ENCODE results near the gene SKOR1. TPM values are rescaled to one million over a fixed set of nuclear protein-coding genes. Genes with fewer than 3 reads are reported as not detected.

The SKOR1 gene
- total and polyA plus RNA-seq, 3 donors from 2014 or later: 1.1 to 2.2 (median 1.3) TPM

DNA sequence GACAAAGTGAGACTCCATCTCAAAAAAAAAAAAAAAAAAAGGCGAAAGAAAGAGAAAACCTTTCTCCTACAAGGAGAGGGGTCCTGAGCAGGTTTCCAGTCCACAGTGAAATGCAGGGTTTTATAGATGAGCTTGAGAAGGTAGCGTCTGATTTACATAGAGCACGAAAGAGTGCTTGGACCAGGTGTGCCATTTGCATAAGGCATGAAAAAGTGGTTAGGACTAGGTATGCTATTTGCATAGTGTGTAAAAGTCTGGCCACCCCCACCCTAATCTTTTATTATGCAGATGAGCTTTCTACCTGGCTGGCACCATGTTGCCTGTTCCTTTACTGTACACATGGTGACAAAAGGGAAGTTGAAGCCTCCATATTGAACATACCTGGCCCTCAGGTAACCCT, 28.1 kb downstream of the SKOR1 start:
- Histone ChIP-seq H3K36me3 (ENCODE audit: low read depth, missing control alignments) (no peaks in the 10 kb centered on the region), H3K4me1 (peaks cover 5% of the 10 kb centered on the region), H3K27ac (no peak overlapping the region), H3K27me3 (no peaks in the 10 kb centered on the region), H3K4me3 (no peak overlapping the region), H3K9me3 (no peaks in the 10 kb centered on the region)
- WGBS, 2 donors: 88 to 92% methylated on average over 3 of the region's 3 CpGs
- TF ChIP-seq POLR2A (IDR thresholded peaks at IDR 0.05): no peak
- TF ChIP-seq, protein P1, sequence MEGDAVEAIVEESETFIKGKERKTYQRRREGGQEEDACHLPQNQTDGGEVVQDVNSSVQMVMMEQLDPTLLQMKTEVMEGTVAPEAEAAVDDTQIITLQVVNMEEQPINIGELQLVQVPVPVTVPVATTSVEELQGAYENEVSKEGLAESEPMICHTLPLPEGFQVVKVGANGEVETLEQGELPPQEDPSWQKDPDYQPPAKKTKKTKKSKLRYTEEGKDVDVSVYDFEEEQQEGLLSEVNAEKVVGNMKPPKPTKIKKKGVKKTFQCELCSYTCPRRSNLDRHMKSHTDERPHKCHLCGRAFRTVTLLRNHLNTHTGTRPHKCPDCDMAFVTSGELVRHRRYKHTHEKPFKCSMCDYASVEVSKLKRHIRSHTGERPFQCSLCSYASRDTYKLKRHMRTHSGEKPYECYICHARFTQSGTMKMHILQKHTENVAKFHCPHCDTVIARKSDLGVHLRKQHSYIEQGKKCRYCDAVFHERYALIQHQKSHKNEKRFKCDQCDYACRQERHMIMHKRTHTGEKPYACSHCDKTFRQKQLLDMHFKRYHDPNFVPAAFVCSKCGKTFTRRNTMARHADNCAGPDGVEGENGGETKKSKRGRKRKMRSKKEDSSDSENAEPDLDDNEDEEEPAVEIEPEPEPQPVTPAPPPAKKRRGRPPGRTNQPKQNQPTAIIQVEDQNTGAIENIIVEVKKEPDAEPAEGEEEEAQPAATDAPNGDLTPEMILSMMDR (IDR thresholded peaks at IDR 0.05): no peak
- intact Hi-C loops (cut with DNase I; ENCODE audit: low total_unique reads): no loop called here
- DNase-seq: no peak

DNA sequence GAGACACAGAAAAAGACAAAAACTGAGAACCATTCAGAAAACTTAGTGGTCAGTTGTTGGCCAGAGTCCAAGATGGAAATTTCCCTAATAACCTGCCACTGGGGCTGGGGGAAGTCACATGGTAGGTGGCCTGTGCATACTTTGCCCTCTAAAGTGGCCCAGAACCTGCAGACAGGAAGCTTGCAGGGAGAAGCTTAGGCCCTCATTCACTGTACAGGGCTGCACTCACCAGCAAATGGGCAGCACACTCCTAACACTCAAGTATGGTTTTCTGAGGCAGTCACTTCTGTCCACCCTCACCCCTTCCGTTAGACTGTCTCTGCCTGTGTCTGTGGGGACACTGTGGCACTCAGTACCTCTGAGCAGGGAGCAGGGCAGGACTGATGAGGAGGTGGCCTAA, 29.0 kb downstream of the SKOR1 start:
- peaks cover 5% of the 10 kb centered on the region for H3K4me1 ChIP-seq
- H3K9me3 ChIP-seq: no peaks in the 10 kb centered on the region
- intact Hi-C loops (cut with DNase I; ENCODE audit: low total_unique reads): no loop called here
- H3K27me3 ChIP-seq: no peaks in the 10 kb centered on the region
- no peak for DNase-seq
- no peaks in the 10 kb centered on the region for H3K36me3 ChIP-seq (ENCODE audit: low read depth, missing control alignments)
- TF ChIP-seq, protein P1 (IDR thresholded peaks at IDR 0.05): no peak
- no peak for TF ChIP-seq POLR2A (IDR thresholded peaks at IDR 0.05)
- WGBS, 2 donors: 71 to 88% methylated on average over 1 of the region's 1 CpG
- H3K27ac ChIP-seq: no peak overlapping the region
- H3K4me3 ChIP-seq: no peak overlapping the region

DNA sequence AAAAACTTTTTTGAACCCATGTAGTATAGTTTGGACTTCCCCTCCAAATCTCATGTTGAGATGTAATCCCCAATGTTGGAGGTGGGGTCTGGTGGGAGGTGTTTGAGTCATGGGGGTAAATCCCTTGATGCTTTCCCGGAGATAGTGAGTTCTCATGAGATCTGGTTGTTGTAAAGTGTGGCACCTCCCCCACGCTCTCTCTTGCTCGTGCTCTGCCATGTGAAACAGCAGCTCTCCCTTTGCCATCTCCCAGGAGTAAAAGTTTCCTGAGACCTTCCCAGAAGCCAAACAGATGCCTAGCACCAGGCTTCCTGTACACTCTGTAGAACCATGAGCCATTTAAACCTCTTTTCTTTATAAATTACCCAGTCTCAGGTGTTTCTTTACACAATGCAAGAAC, 30.5 kb downstream of the SKOR1 start:
- no peak for DNase-seq
- H3K27ac ChIP-seq: no peak overlapping the region
- no peaks in the 10 kb centered on the region for H3K36me3 ChIP-seq (ENCODE audit: low read depth, missing control alignments)
- intact Hi-C loops (cut with DNase I; ENCODE audit: low total_unique reads): no loop called here
- no peaks in the 10 kb centered on the region for H3K27me3 ChIP-seq
- H3K4me3 ChIP-seq: no peak overlapping the region
- H3K9me3 ChIP-seq: no peaks in the 10 kb centered on the region
- 61 to 63% methylated on average over 3 of the region's 3 CpGs for WGBS, 2 donors
- peaks cover 5% of the 10 kb centered on the region for H3K4me1 ChIP-seq
- TF ChIP-seq, protein P1 (IDR thresholded peaks at IDR 0.05): no peak
- no peak for TF ChIP-seq POLR2A (IDR thresholded peaks at IDR 0.05)

DNA sequence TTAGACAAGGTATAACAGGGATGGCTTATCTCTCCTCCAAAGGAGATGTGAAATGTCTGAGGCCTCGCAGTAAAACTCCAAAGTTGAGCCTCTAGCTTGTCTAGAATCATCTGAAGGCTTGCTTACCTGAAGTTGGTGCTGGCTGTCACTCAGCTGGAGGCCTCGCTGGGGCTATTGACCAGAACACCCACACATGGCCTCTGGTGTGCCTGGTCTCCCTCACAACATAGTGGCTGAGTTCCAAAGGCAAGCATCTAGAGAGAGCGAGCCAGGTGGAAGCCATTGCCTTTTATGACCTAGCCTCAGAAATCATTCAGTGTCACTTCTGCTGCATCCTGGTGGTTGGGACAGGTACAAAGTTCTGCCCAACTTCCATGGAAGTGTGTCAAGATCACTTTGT, 31.9 kb downstream of the SKOR1 start:
- no peak overlapping the region for H3K4me3 ChIP-seq
- no peaks in the 10 kb centered on the region for H3K9me3 ChIP-seq
- TF ChIP-seq POLR2A (IDR thresholded peaks at IDR 0.05): no peak
- peaks cover 5% of the 10 kb centered on the region for H3K4me1 ChIP-seq
- H3K36me3 ChIP-seq (ENCODE audit: low read depth, missing control alignments): no peaks in the 10 kb centered on the region
- no peak for DNase-seq
- intact Hi-C loops (cut with DNase I; ENCODE audit: low total_unique reads): no loop called here
- WGBS, 2 donors: 91 to 94% methylated on average over 3 of the region's 3 CpGs
- H3K27ac ChIP-seq: no peak overlapping the region
- H3K27me3 ChIP-seq: no peaks in the 10 kb centered on the region

DNA sequence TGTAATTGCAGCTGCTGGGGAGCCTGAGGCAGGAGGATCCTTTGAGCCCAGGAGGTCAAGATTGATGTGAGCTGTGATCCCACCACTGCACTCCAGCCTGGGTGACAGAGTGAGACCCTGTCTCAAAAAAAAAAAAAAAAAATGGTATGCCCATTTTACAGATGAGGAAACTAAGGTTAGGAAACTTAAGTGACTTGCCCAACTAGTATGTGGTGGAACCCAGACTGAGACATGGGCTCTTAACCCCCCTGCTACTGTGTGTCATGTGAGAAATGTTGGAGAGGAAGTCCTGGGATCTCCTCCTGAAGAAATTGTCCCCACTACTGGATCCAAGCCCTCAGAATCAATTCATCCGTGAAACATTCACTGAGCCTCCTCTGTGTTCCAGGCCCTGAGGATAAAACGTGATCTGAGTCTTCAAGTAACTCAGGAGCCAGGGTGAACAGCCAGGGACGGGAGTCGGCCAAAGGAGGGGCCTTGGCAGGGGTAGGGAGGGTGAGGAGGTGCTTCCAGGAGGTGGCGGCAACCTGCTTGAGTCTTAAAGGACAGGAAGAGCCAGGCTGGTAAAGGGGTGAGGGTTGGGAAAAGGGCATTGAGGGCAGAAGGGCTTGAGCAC, 34.1 kb downstream of the SKOR1 start:
- no peaks in the 10 kb centered on the region for H3K27me3 ChIP-seq
- no peak for DNase-seq
- TF ChIP-seq POLR2A (IDR thresholded peaks at IDR 0.05): no peak
- TF ChIP-seq, protein P1 (IDR thresholded peaks at IDR 0.05): no peak

More for the DNA sequence above, 34.1 kb downstream of the SKOR1 start:
- Histone ChIP-seq H3K9me3 (no peaks in the 10 kb centered on the region), H3K36me3 (ENCODE audit: low read depth, missing control alignments) (no peaks in the 10 kb centered on the region), H3K27ac (no peak overlapping the region), H3K4me1 (peaks cover 9% of the 10 kb centered on the region), H3K4me3 (no peak overlapping the region)
- intact Hi-C loops (cut with DNase I; ENCODE audit: low total_unique reads): no loop called here
- 51% methylated on average over 5 of the region's 5 CpGs for WGBS, 2 donors
